H1 (cell line): ENCODE data around the gene PRRC2C. TPM values are rescaled to one million over a fixed set of nuclear protein-coding genes. Genes with fewer than 3 reads are reported as not detected.
"Not testable (repeated sequence)": the region's sequence is repeated elsewhere in the genome, so short reads cannot be mapped to it uniquely, and the experiment has no call there.

ENCODE experiments used
- CTCF ChIA-PET: fragments of 300-600 bp; sonication (Branson Sonifier 250); formaldehyde crosslinking; loops from one replicate; lab custom pipeline; 2021; ENCODE audit not compliant: partially characterized antibody; lab: Charles Lee
- POLR2A ChIA-PET: fragments of 300-600 bp; sonication (Branson Sonifier 250); formaldehyde crosslinking; loops from one replicate; lab custom pipeline; 2021; ENCODE audit warnings: inconsistent platforms; ENCODE audit not compliant: partially characterized antibody; lab: Charles Lee
- DNase-seq, 2 experiments: peaks; one replicate each; pipeline versions ENCODE4 v3.0.0 to v3.0.0-alpha.2; 2010 to 2022; ENCODE audit warnings: low spot score in 2 of 2, low read depth in 1 of 2, mixed read lengths in 1 of 2
- FAIRE-seq: peaks from 2 replicates; lab custom pipeline; 2011; peaks lifted over from hg19 to GRCh38; lab: Jason Lieb, UNC
- H2AFZ ChIP-seq: 2 replicates; pipeline ENCODE4 v1.8.1; 2012; ENCODE audit warnings: low read length, inconsistent platforms
- H2AK5ac ChIP-seq: 2 replicates; pipeline ENCODE4 v1.6.1; 2013; ENCODE audit warnings: low read depth, low read length
- H2BK120ac ChIP-seq: replicated peaks from 2 replicates; pipeline ENCODE3; 2013; ENCODE audit warnings: low read depth, low read length, inconsistent platforms
- H2BK12ac ChIP-seq: 2 replicates; pipeline ENCODE4 v1.6.1; 2013; ENCODE audit warnings: low read depth, low read length
- H2BK15ac ChIP-seq: 2 replicates; pipeline ENCODE4 v1.6.1; 2013; ENCODE audit warnings: low read length
- H2BK20ac ChIP-seq: 2 replicates; pipeline ENCODE4 v1.6.1; 2013; ENCODE audit warnings: low read length
- H2BK5ac ChIP-seq: 2 replicates; pipeline ENCODE4 v1.6.1; 2013; ENCODE audit warnings: low read depth, low read length
- H3K14ac ChIP-seq: 2 replicates; pipeline ENCODE4 v1.6.1; 2013; ENCODE audit warnings: inconsistent platforms; ENCODE audit not compliant: insufficient read length
- H3K18ac ChIP-seq: 2 replicates; pipeline ENCODE4 v1.6.1; 2013; ENCODE audit warnings: low read length; ENCODE audit errors: extremely low read depth
- H3K23ac ChIP-seq: 2 replicates; pipeline ENCODE4 v1.6.1; 2013; ENCODE audit warnings: inconsistent platforms; ENCODE audit not compliant: insufficient read length
- H3K23me2 ChIP-seq: 2 replicates; pipeline ENCODE4 v1.6.1; 2013; ENCODE audit warnings: low read depth, low read length
- H3K27ac ChIP-seq: 2 replicates; pipeline ENCODE4 v1.6.1; 2011; ENCODE audit warnings: low read depth, low read length, inconsistent platforms
- H3K27me3 ChIP-seq, 4 experiments: replicated peaks in 1 of 4; 1 replicate in 1 of 4; 2 replicates in 3 of 4; pipeline versions ENCODE4 v1.6.1 to v1.8.1; 2011 to 2013; ENCODE audit warnings: low read length in 3 of 4, mild to moderate bottlenecking in 3 of 4, inconsistent platforms in 2 of 4, mixed read lengths in 2 of 4, moderate library complexity in 1 of 4; ENCODE audit not compliant: control insufficient read depth in 3 of 4, insufficient read depth in 3 of 4; ENCODE audit errors: extremely low read depth in 1 of 4
- H3K36me3 ChIP-seq, 4 experiments: 2 replicates each; pipeline versions ENCODE4 v1.6.1 to v1.8.1; 2011 to 2013; ENCODE audit warnings: mild to moderate bottlenecking in 4 of 4, low read length in 3 of 4, moderate library complexity in 2 of 4, control low read depth in 1 of 4, inconsistent platforms in 1 of 4; ENCODE audit not compliant: insufficient read depth in 4 of 4, control insufficient read depth in 2 of 4
- H3K4ac ChIP-seq: replicated peaks from 2 replicates; pipeline ENCODE3; 2013; ENCODE audit warnings: low read length, low read depth, mixed read lengths, inconsistent platforms; ENCODE audit not compliant: insufficient read length
- H3K4me1 ChIP-seq, 4 experiments: replicated peaks in 1 of 4; 1 replicate in 1 of 4; 2 replicates in 3 of 4; pipeline versions ENCODE4 v1.6.1 to v1.8.1; 2011 to 2013; ENCODE audit warnings: low read length in 3 of 4, inconsistent platforms in 2 of 4, mixed read lengths in 1 of 4; ENCODE audit not compliant: insufficient read depth in 4 of 4, control insufficient read depth in 3 of 4
- H3K4me2 ChIP-seq, 2 experiments: 2 replicates each; pipeline versions ENCODE4 v1.6.1 to v1.8.1; 2011 to 2013; ENCODE audit warnings: low read depth in 2 of 2, low read length in 2 of 2, control low read depth in 1 of 2, inconsistent platforms in 1 of 2, mild to moderate bottlenecking in 1 of 2; ENCODE audit not compliant: insufficient read depth in 1 of 2
- H3K4me3 ChIP-seq, 4 experiments: fragments of 200-600, 300-600 bp in 1 of 4; sonication (generic), shearing (Covaris generic), sonication (Bioruptor Twin) in 1 of 4; 2 replicates each; pipeline versions ENCODE4 v1.5.1 to v1.8.1; 2011 to 2016; ENCODE audit warnings: low read length in 4 of 4, low read depth in 3 of 4, control low read depth in 2 of 4, inconsistent platforms in 2 of 4, mild to moderate bottlenecking in 2 of 4, mixed read lengths in 1 of 4, moderate library complexity in 1 of 4; ENCODE audit not compliant: insufficient read depth in 2 of 4; ENCODE audit errors: extremely low read depth in 1 of 4
- H3K56ac ChIP-seq: replicated peaks from 2 replicates; pipeline ENCODE3; 2013; ENCODE audit warnings: low read depth, mild to moderate bottlenecking, mixed read lengths, low read length, inconsistent platforms; ENCODE audit not compliant: insufficient read length
- H3K79me1 ChIP-seq: 2 replicates; pipeline ENCODE4 v1.6.1; 2013; ENCODE audit warnings: low read depth, low read length, control low read depth
- H3K79me2 ChIP-seq, 2 experiments: 2 replicates each; pipeline versions ENCODE4 v1.6.1 to v1.8.1; 2012 to 2013; ENCODE audit warnings: low read length in 2 of 2, mild to moderate bottlenecking in 2 of 2, inconsistent platforms in 1 of 2; ENCODE audit not compliant: insufficient read depth in 2 of 2, control insufficient read depth in 1 of 2
- H3K9ac ChIP-seq, 4 experiments: replicated peaks in 1 of 4; 1 replicate in 1 of 4; 2 replicates in 3 of 4; pipeline versions ENCODE4 v1.6.1 to v1.8.1; 2011 to 2013; ENCODE audit warnings: low read depth in 3 of 4, low read length in 3 of 4, control low read depth in 2 of 4, mild to moderate bottlenecking in 2 of 4, moderate library complexity in 2 of 4, inconsistent platforms in 1 of 4; ENCODE audit errors: extremely low read depth in 1 of 4
- H3K9me3 ChIP-seq, 2 experiments: 2 replicates each; pipeline versions ENCODE4 v1.6.1 to v1.8.1; 2012 to 2013; ENCODE audit warnings: mild to moderate bottlenecking in 2 of 2, moderate library complexity in 2 of 2, control low read depth in 1 of 2, inconsistent platforms in 1 of 2, low read depth in 1 of 2, low read length in 1 of 2, mixed read lengths in 1 of 2; ENCODE audit not compliant: insufficient read depth in 2 of 2
- H4K20me1 ChIP-seq, 2 experiments: replicated peaks in 1 of 2; 2 replicates each; pipeline versions ENCODE3 to v1.8.1; 2011 to 2013; ENCODE audit warnings: inconsistent platforms in 2 of 2, low read length in 2 of 2, mild to moderate bottlenecking in 1 of 2; ENCODE audit not compliant: insufficient read depth in 2 of 2, control insufficient read depth in 1 of 2
- H4K5ac ChIP-seq: 2 replicates; pipeline ENCODE4 v1.6.1; 2013; ENCODE audit warnings: low read length, low read depth, mixed read lengths, inconsistent platforms; ENCODE audit not compliant: insufficient read length
- H4K8ac ChIP-seq: 2 replicates; pipeline ENCODE4 v1.8.0; 2013; ENCODE audit warnings: mild to moderate bottlenecking, moderate library complexity, low read length, inconsistent platforms; ENCODE audit not compliant: insufficient read depth; ENCODE audit errors: extremely low read depth
- H4K91ac ChIP-seq: replicated peaks from 2 replicates; pipeline ENCODE3; 2013; ENCODE audit warnings: low read length, mixed read lengths, inconsistent platforms; ENCODE audit not compliant: insufficient read length
- WGBS, 2 experiments: shearing (Covaris generic) in 1 of 2; methylation state at CpG; one replicate each; pipeline versions ENCODE4 v1.1.6 to v1.1.7; 2013 to 2015; ENCODE audit warnings: low lambda C conversion rate in 2 of 2, mixed read lengths in 2 of 2, inconsistent platforms in 1 of 2, low coverage in 1 of 2, missing lambda C conversion rate in 1 of 2; ENCODE audit not compliant: insufficient replicate concordance in 2 of 2, insufficient coverage in 1 of 2, insufficient read length in 1 of 2; ENCODE audit errors: extremely low coverage in 1 of 2, missing lambda C conversion rate in 1 of 2; 5-methylcytosine and 5-hydroxymethylcytosine counted together
- polyA plus RNA-seq, 7 experiments: library from polyadenylated mRNA; depleted of rRNA in 3 of 7; stranded (reverse) in 5 of 7; unstranded in 2 of 7; fragments of >200 nt in 5 of 7; fragments of 200-250 nt in 2 of 7; gene quantifications; 1 replicate in 5 of 7; 2 replicates in 1 of 7; 4 replicates in 1 of 7; pipeline versions ENCODE4 v1.2.1 to v1.2.3, GENCODE V29; 2011 to 2013; ENCODE audit warnings: missing spikeins in 2 of 7, mixed read lengths in 2 of 7
- total RNA-seq: library from RNA; stranded (reverse); fragmentation: NEBNext Ultra II Directional; extraction: Animal tissue kit (Norgen Biotek cat#: 25700); gene quantifications from 2 replicates; pipeline ENCODE4 v1.2.1, GENCODE V29; 2021

PRRC2C gene
- total and polyA plus RNA-seq, 2 of the 8 experiments (the other 6 are each of a cell fraction or from before 2014, with no cell fraction given) = 125 to 264 TPM

DNA sequence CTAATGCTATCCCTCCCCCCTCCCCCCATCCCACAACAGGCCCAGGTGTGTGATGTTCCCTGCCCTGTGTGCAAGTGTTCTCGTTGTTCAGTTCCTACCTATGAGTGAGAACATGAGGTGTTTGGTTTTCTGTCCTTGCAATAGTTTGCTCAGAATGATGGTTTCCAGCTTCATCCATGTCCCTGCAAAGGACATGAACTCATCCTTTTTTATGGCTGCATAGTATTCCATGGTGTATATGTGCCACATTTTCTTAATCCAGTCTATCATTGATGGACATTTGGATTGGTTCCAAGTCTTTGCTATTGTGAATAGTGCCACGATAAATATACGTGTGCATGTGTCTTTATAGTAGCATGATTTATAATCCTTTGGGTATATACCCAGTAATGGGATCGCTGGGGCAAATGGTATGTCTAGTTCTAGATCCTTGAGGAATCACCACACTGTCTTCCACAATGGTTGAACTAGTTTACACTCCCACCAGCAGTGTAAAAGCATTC lies 65.3 kb downstream of the PRRC2C start:
- H3K4me1 ChIP-seq, H3K56ac ChIP-seq, H3K27me3 ChIP-seq, H3K18ac ChIP-seq, H2AK5ac ChIP-seq, H2AFZ ChIP-seq, H2BK120ac ChIP-seq, H2BK12ac ChIP-seq, H3K79me1 ChIP-seq, H3K9ac ChIP-seq, H2BK15ac ChIP-seq, H3K23ac ChIP-seq, H4K91ac ChIP-seq, CTCF ChIA-PET, H3K27ac ChIP-seq, POLR2A ChIA-PET, H3K14ac ChIP-seq, H3K9me3 ChIP-seq, DNase-seq, H4K5ac ChIP-seq, H3K4me2 ChIP-seq, H4K8ac ChIP-seq, H2BK5ac ChIP-seq, FAIRE-seq, H3K23me2 ChIP-seq, H4K20me1 ChIP-seq, H3K4me3 ChIP-seq, H2BK20ac ChIP-seq, H3K4ac ChIP-seq: not testable (repeated sequence)
- H3K79me2 ChIP-seq = peaks cover 0 to 15% of the 10 kb centered on the region in 2 experiments; a peak in 2 of 4 replicates
- WGBS, 2 experiments = 94% methylated on average over 4 of the region's 4 CpGs; no CpG with 5 or more reads in 1 of the 2 experiments
- H3K36me3 ChIP-seq = peaks cover 2 to 69% (median 37%) of the 10 kb centered on the region in 4 experiments; a peak in 7 of 8 replicates

DNA sequence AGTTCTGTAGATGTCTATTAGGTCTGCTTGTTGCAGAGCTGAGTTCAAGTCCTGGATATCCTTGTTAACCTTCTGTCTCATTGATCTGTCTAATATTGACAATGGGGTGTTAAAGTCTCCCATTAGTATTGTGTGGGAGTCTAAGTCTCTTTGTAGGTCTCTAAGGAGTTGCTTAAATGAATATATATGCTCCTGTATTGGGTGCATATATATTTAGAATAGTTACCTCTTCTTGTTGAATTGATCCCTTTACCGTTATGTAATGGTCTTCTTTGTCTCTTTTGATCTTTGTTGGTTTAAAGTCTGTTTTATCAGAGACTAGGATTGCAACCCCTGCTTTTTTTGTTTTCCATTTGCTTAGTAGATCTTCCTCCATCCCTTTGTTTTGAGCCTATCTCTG lies 68.6 kb downstream of the PRRC2C start:
- H4K91ac ChIP-seq, H3K4ac ChIP-seq, POLR2A ChIA-PET, H3K18ac ChIP-seq, H2BK5ac ChIP-seq, H3K9ac ChIP-seq, H2AK5ac ChIP-seq, H3K4me2 ChIP-seq, H4K8ac ChIP-seq, H3K56ac ChIP-seq, H3K4me3 ChIP-seq, H3K14ac ChIP-seq, FAIRE-seq, DNase-seq, H2BK20ac ChIP-seq, H2BK12ac ChIP-seq, H3K27ac ChIP-seq, H3K23me2 ChIP-seq, H3K23ac ChIP-seq, H2BK15ac ChIP-seq, H4K20me1 ChIP-seq, CTCF ChIA-PET, H2BK120ac ChIP-seq, H3K27me3 ChIP-seq, H3K4me1 ChIP-seq, H4K5ac ChIP-seq, H3K79me1 ChIP-seq, H2AFZ ChIP-seq: not testable (repeated sequence)
- H3K9me3 ChIP-seq = peaks cover 14% of the 10 kb centered on the region in 2 experiments
- peaks cover 17 to 75% (median 50%) of the 10 kb centered on the region in 4 experiments for H3K36me3 ChIP-seq
- H3K79me2 ChIP-seq = peaks cover 0 to 12% of the 10 kb centered on the region in 2 experiments; a peak in 2 of 4 replicates
- WGBS, 2 experiments = 96% methylated on average over 1 of the region's 1 CpG; no CpG with 5 or more reads in 1 of the 2 experiments
